H1 (cell line): ENCODE results near the gene RNF125. TPM values are rescaled to one million over a fixed set of nuclear protein-coding genes. Genes with fewer than 3 reads are reported as not detected.

Source experiments
- CTCF ChIA-PET: fragments of 300-600 bp; sonication (Branson Sonifier 250); formaldehyde crosslinking; loops from one replicate; lab custom pipeline; 2021; ENCODE audit not compliant: partially characterized antibody; lab: Charles Lee
- POLR2A ChIA-PET: fragments of 300-600 bp; sonication (Branson Sonifier 250); formaldehyde crosslinking; loops from one replicate; lab custom pipeline; 2021; ENCODE audit warnings: inconsistent platforms; ENCODE audit not compliant: partially characterized antibody; lab: Charles Lee
- DNase-seq, 2 experiments: peaks; one replicate each; pipeline versions ENCODE4 v3.0.0 to v3.0.0-alpha.2; 2010 to 2022; ENCODE audit warnings: low spot score in 2 of 2, low read depth in 1 of 2, mixed read lengths in 1 of 2
- FAIRE-seq: peaks from 2 replicates; lab custom pipeline; 2011; peaks lifted over from hg19 to GRCh38; lab: Jason Lieb, UNC
- H2AFZ ChIP-seq: 2 replicates; pipeline ENCODE4 v1.8.1; 2012; ENCODE audit warnings: low read length, inconsistent platforms
- H2AK5ac ChIP-seq: 2 replicates; pipeline ENCODE4 v1.6.1; 2013; ENCODE audit warnings: low read depth, low read length
- H2BK120ac ChIP-seq: replicated peaks from 2 replicates; pipeline ENCODE3; 2013; ENCODE audit warnings: low read depth, low read length, inconsistent platforms
- H2BK12ac ChIP-seq: 2 replicates; pipeline ENCODE4 v1.6.1; 2013; ENCODE audit warnings: low read depth, low read length
- H2BK15ac ChIP-seq: 2 replicates; pipeline ENCODE4 v1.6.1; 2013; ENCODE audit warnings: low read length
- H2BK20ac ChIP-seq: 2 replicates; pipeline ENCODE4 v1.6.1; 2013; ENCODE audit warnings: low read length
- H2BK5ac ChIP-seq: 2 replicates; pipeline ENCODE4 v1.6.1; 2013; ENCODE audit warnings: low read depth, low read length
- H3K14ac ChIP-seq: 2 replicates; pipeline ENCODE4 v1.6.1; 2013; ENCODE audit warnings: inconsistent platforms; ENCODE audit not compliant: insufficient read length
- H3K18ac ChIP-seq: 2 replicates; pipeline ENCODE4 v1.6.1; 2013; ENCODE audit warnings: low read length; ENCODE audit errors: extremely low read depth
- H3K23ac ChIP-seq: 2 replicates; pipeline ENCODE4 v1.6.1; 2013; ENCODE audit warnings: inconsistent platforms; ENCODE audit not compliant: insufficient read length
- H3K23me2 ChIP-seq: 2 replicates; pipeline ENCODE4 v1.6.1; 2013; ENCODE audit warnings: low read depth, low read length
- H3K27ac ChIP-seq: 2 replicates; pipeline ENCODE4 v1.6.1; 2011; ENCODE audit warnings: low read depth, low read length, inconsistent platforms
- H3K27me3 ChIP-seq, 4 experiments: replicated peaks in 1 of 4; 1 replicate in 1 of 4; 2 replicates in 3 of 4; pipeline versions ENCODE4 v1.6.1 to v1.8.1; 2011 to 2013; ENCODE audit warnings: low read length in 3 of 4, mild to moderate bottlenecking in 3 of 4, inconsistent platforms in 2 of 4, mixed read lengths in 2 of 4, moderate library complexity in 1 of 4; ENCODE audit not compliant: control insufficient read depth in 3 of 4, insufficient read depth in 3 of 4; ENCODE audit errors: extremely low read depth in 1 of 4
- H3K36me3 ChIP-seq, 4 experiments: 2 replicates each; pipeline versions ENCODE4 v1.6.1 to v1.8.1; 2011 to 2013; ENCODE audit warnings: mild to moderate bottlenecking in 4 of 4, low read length in 3 of 4, moderate library complexity in 2 of 4, control low read depth in 1 of 4, inconsistent platforms in 1 of 4; ENCODE audit not compliant: insufficient read depth in 4 of 4, control insufficient read depth in 2 of 4
- H3K4ac ChIP-seq: replicated peaks from 2 replicates; pipeline ENCODE3; 2013; ENCODE audit warnings: low read length, low read depth, mixed read lengths, inconsistent platforms; ENCODE audit not compliant: insufficient read length
- H3K4me1 ChIP-seq, 4 experiments: replicated peaks in 1 of 4; 1 replicate in 1 of 4; 2 replicates in 3 of 4; pipeline versions ENCODE4 v1.6.1 to v1.8.1; 2011 to 2013; ENCODE audit warnings: low read length in 3 of 4, inconsistent platforms in 2 of 4, mixed read lengths in 1 of 4; ENCODE audit not compliant: insufficient read depth in 4 of 4, control insufficient read depth in 3 of 4
- H3K4me2 ChIP-seq, 2 experiments: 2 replicates each; pipeline versions ENCODE4 v1.6.1 to v1.8.1; 2011 to 2013; ENCODE audit warnings: low read depth in 2 of 2, low read length in 2 of 2, control low read depth in 1 of 2, inconsistent platforms in 1 of 2, mild to moderate bottlenecking in 1 of 2; ENCODE audit not compliant: insufficient read depth in 1 of 2
- H3K4me3 ChIP-seq, 4 experiments: fragments of 200-600, 300-600 bp in 1 of 4; sonication (generic), shearing (Covaris generic), sonication (Bioruptor Twin) in 1 of 4; 2 replicates each; pipeline versions ENCODE4 v1.5.1 to v1.8.1; 2011 to 2016; ENCODE audit warnings: low read length in 4 of 4, low read depth in 3 of 4, control low read depth in 2 of 4, inconsistent platforms in 2 of 4, mild to moderate bottlenecking in 2 of 4, mixed read lengths in 1 of 4, moderate library complexity in 1 of 4; ENCODE audit not compliant: insufficient read depth in 2 of 4; ENCODE audit errors: extremely low read depth in 1 of 4
- H3K56ac ChIP-seq: replicated peaks from 2 replicates; pipeline ENCODE3; 2013; ENCODE audit warnings: low read depth, mild to moderate bottlenecking, mixed read lengths, low read length, inconsistent platforms; ENCODE audit not compliant: insufficient read length
- H3K79me1 ChIP-seq: 2 replicates; pipeline ENCODE4 v1.6.1; 2013; ENCODE audit warnings: low read depth, low read length, control low read depth
- H3K79me2 ChIP-seq, 2 experiments: 2 replicates each; pipeline versions ENCODE4 v1.6.1 to v1.8.1; 2012 to 2013; ENCODE audit warnings: low read length in 2 of 2, mild to moderate bottlenecking in 2 of 2, inconsistent platforms in 1 of 2; ENCODE audit not compliant: insufficient read depth in 2 of 2, control insufficient read depth in 1 of 2
- H3K9ac ChIP-seq, 4 experiments: replicated peaks in 1 of 4; 1 replicate in 1 of 4; 2 replicates in 3 of 4; pipeline versions ENCODE4 v1.6.1 to v1.8.1; 2011 to 2013; ENCODE audit warnings: low read depth in 3 of 4, low read length in 3 of 4, control low read depth in 2 of 4, mild to moderate bottlenecking in 2 of 4, moderate library complexity in 2 of 4, inconsistent platforms in 1 of 4; ENCODE audit errors: extremely low read depth in 1 of 4
- H3K9me3 ChIP-seq, 2 experiments: 2 replicates each; pipeline versions ENCODE4 v1.6.1 to v1.8.1; 2012 to 2013; ENCODE audit warnings: mild to moderate bottlenecking in 2 of 2, moderate library complexity in 2 of 2, control low read depth in 1 of 2, inconsistent platforms in 1 of 2, low read depth in 1 of 2, low read length in 1 of 2, mixed read lengths in 1 of 2; ENCODE audit not compliant: insufficient read depth in 2 of 2
- H4K20me1 ChIP-seq, 2 experiments: replicated peaks in 1 of 2; 2 replicates each; pipeline versions ENCODE3 to v1.8.1; 2011 to 2013; ENCODE audit warnings: inconsistent platforms in 2 of 2, low read length in 2 of 2, mild to moderate bottlenecking in 1 of 2; ENCODE audit not compliant: insufficient read depth in 2 of 2, control insufficient read depth in 1 of 2
- H4K5ac ChIP-seq: 2 replicates; pipeline ENCODE4 v1.6.1; 2013; ENCODE audit warnings: low read length, low read depth, mixed read lengths, inconsistent platforms; ENCODE audit not compliant: insufficient read length
- H4K8ac ChIP-seq: 2 replicates; pipeline ENCODE4 v1.8.0; 2013; ENCODE audit warnings: mild to moderate bottlenecking, moderate library complexity, low read length, inconsistent platforms; ENCODE audit not compliant: insufficient read depth; ENCODE audit errors: extremely low read depth
- H4K91ac ChIP-seq: replicated peaks from 2 replicates; pipeline ENCODE3; 2013; ENCODE audit warnings: low read length, mixed read lengths, inconsistent platforms; ENCODE audit not compliant: insufficient read length
- BCL11A ChIP-seq, 2 experiments: IDR thresholded peaks; one replicate each; pipeline ENCODE4 v1.6.1; 2011; ENCODE audit warnings: low read depth in 2 of 2, low read length in 2 of 2, mild to moderate bottlenecking in 2 of 2
- BRCA1 ChIP-seq: IDR thresholded peaks from 2 replicates; pipeline ENCODE4 v1.6.1; 2012; ENCODE audit warnings: low read depth, low read length, improper control_type of control experiment
- CBX5 ChIP-seq: fragments of 300-800, 300-1000 bp; sonication (generic); IDR thresholded peaks from 2 replicates; pipeline ENCODE4 v1.7.1; 2016; ENCODE audit warnings: antibody characterized with exemption, low read length, low read depth
- CEBPB ChIP-seq: IDR thresholded peaks from 2 replicates; pipeline ENCODE4 v1.6.1; 2012; ENCODE audit warnings: low read depth, low read length
- HDAC6 ChIP-seq: IDR thresholded peaks from one replicate; pipeline ENCODE4 v1.7.1; 2012; ENCODE audit warnings: low read depth, mild to moderate bottlenecking, inconsistent platforms, low read length, moderate library complexity
- JUND ChIP-seq: IDR thresholded peaks from 2 replicates; pipeline ENCODE4 v1.6.1; 2011; ENCODE audit warnings: mild to moderate bottlenecking, improper control_type of control experiment, low read length
- RFX5 ChIP-seq: IDR thresholded peaks from 2 replicates; pipeline ENCODE4 v1.6.1; 2011; ENCODE audit warnings: low read depth, low read length, improper control_type of control experiment, borderline replicate concordance
- RNF2 ChIP-seq: fragments of 200-900, 300-1000 bp; sonication (generic); IDR thresholded peaks from 2 replicates; pipeline ENCODE4 v1.7.1; 2016; ENCODE audit warnings: borderline replicate concordance, low read depth, mild to moderate bottlenecking, antibody characterized with exemption, low read length; ENCODE audit not compliant: poor library complexity, severe bottlenecking; ENCODE audit errors: missing control alignments
- SIN3A ChIP-seq, 2 experiments: IDR thresholded peaks in 1 of 2; conservative IDR thresholded peaks in 1 of 2; 2 replicates each; pipeline ENCODE4 v1.6.1; 2011 to 2012; ENCODE audit warnings: low read length in 2 of 2, improper control_type of control experiment in 1 of 2, low read depth in 1 of 2, mild to moderate bottlenecking in 1 of 2
- SIRT6 ChIP-seq: IDR thresholded peaks from one replicate; pipeline ENCODE4 v1.7.1; 2012; ENCODE audit warnings: low read length, inconsistent platforms
- SP2 ChIP-seq: IDR thresholded peaks from 2 replicates; pipeline ENCODE4 v1.6.1; 2012; ENCODE audit warnings: mild to moderate bottlenecking, low read length, inconsistent platforms
- SUZ12 ChIP-seq: fragments of 200-600 bp; sonication (generic); IDR thresholded peaks from 2 replicates; pipeline ENCODE4 v1.6.1; 2012; ENCODE audit warnings: mild to moderate bottlenecking, inconsistent platforms, low read length, moderate library complexity, mixed read lengths
- WGBS, 2 experiments: shearing (Covaris generic) in 1 of 2; methylation state at CpG; one replicate each; pipeline versions ENCODE4 v1.1.6 to v1.1.7; 2013 to 2015; ENCODE audit warnings: low lambda C conversion rate in 2 of 2, mixed read lengths in 2 of 2, inconsistent platforms in 1 of 2, low coverage in 1 of 2, missing lambda C conversion rate in 1 of 2; ENCODE audit not compliant: insufficient replicate concordance in 2 of 2, insufficient coverage in 1 of 2, insufficient read length in 1 of 2; ENCODE audit errors: extremely low coverage in 1 of 2, missing lambda C conversion rate in 1 of 2; 5-methylcytosine and 5-hydroxymethylcytosine counted together
- polyA plus RNA-seq, 7 experiments: library from polyadenylated mRNA; depleted of rRNA in 3 of 7; stranded (reverse) in 5 of 7; unstranded in 2 of 7; fragments of >200 nt in 5 of 7; fragments of 200-250 nt in 2 of 7; gene quantifications; 1 replicate in 5 of 7; 2 replicates in 1 of 7; 4 replicates in 1 of 7; pipeline versions ENCODE4 v1.2.1 to v1.2.3, GENCODE V29; 2011 to 2013; ENCODE audit warnings: missing spikeins in 2 of 7, mixed read lengths in 2 of 7
- total RNA-seq: library from RNA; stranded (reverse); fragmentation: NEBNext Ultra II Directional; extraction: Animal tissue kit (Norgen Biotek cat#: 25700); gene quantifications from 2 replicates; pipeline ENCODE4 v1.2.1, GENCODE V29; 2021
- TF ChIP-seq, protein P1 (sequence below): IDR thresholded peaks from 2 replicates; pipeline ENCODE4 v1.6.1; 2011; ENCODE audit warnings: low read depth, mild to moderate bottlenecking, low read length; ENCODE audit not compliant: insufficient read depth

The RNF125 gene
- total and polyA plus RNA-seq, 2 of the 8 experiments (the other 6 are each of a cell fraction or from before 2014, with no cell fraction given) = 14.3 to 15.2 TPM

DNA sequence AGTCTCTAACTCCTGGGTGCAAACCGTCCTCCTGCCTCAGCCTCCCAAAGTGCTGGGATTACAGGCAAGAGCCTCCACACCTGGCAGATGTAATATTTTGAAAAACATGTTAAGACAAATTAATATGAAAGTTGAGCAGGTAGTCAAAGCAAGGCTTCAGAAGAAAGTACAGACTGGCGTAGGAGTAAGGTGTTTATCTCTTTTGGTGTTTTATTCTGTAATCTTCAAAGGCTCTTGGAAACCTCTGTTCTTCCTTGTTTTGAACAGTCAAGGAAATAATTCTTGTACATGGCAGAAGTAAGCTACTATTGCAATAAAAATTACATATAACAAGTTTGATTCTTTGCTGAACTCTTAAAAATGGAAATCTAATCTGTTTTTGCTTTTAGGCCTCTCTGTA is 78.3 kb downstream of the RNF125 start:
- Histone ChIP-seq H3K9ac (no peak overlapping the region), H3K56ac (no peak overlapping the region), H3K4ac (no peak overlapping the region), H3K79me2 (peaks cover 23 to 86% of the 10 kb centered on the region in 2 experiments), H2BK120ac (no peak overlapping the region), H3K79me1 (peaks cover 8% of the 10 kb centered on the region), H3K4me3 (no peak overlapping the region), H3K4me2 (no peak overlapping the region), H3K18ac (no peak overlapping the region), H2BK15ac (no peak overlapping the region), H3K27ac (no peak overlapping the region; the same call in 1 of the 2 replicates), H3K23me2 (peaks cover 5% of the 10 kb centered on the region; the same call in 1 of the 2 replicates), H2BK5ac (no peak overlapping the region), H3K27me3 (no peaks in the 10 kb centered on the region), H3K4me1 (peaks cover 0 to 3% (median 1%) of the 10 kb centered on the region in 4 experiments; a peak in 2 of 7 replicates), H3K23ac (no peak overlapping the region), H2BK20ac (no peak overlapping the region), H2AK5ac (no peak overlapping the region), H4K8ac (no peak overlapping the region), H3K9me3 (no peaks in the 10 kb centered on the region), H4K5ac (no peak overlapping the region), H3K14ac (no peak overlapping the region), H3K36me3 (peaks cover 0 to 10% (median 0%) of the 10 kb centered on the region in 4 experiments; a peak in 1 of 8 replicates), H4K20me1 (peaks cover 6 to 11% of the 10 kb centered on the region in 2 experiments), H2BK12ac (no peak overlapping the region), H4K91ac (no peak overlapping the region), H2AFZ (no peak overlapping the region)
- FAIRE-seq (no peak), DNase-seq (no peak)
- POLR2A ChIA-PET = interaction anchor here (1.2 to 1.5 kb wide), 2 partner anchors 8 to 11 kb away, joined by 8 to 10 read pairs; no protein-coding TSS in a partner anchor
- CTCF ChIA-PET = interaction anchor here (1.3 to 2.1 kb wide), 2 partner anchors 25 to 119 kb away, joined by 3 to 4 read pairs; no protein-coding TSS in a partner anchor
- WGBS, 2 experiments = 90% methylated on average over 2 of the region's 2 CpGs; no CpG with 5 or more reads in 1 of the 2 experiments
- TF ChIP-seq HDAC6 (no peak), BCL11A (IDR thresholded peaks at IDR 0.05; ENCODE audit: low read depth in 2 of 2, low read length in 2 of 2) (no peak), RNF2 (no peak), CEBPB (no peak), SUZ12 (no peak), SIN3A (conservative IDR thresholded peaks at IDR 0.05 in 1 of 2, IDR thresholded peaks at IDR 0.05 in 1 of 2; ENCODE audit: low read depth in 1 of 2, low read length in 2 of 2) (no peak), CBX5 (no peak), RFX5 (no peak), BRCA1 (no peak), SP2 (no peak), JUND (no peak), SIRT6 (no peak)
- TF ChIP-seq, protein P1, sequence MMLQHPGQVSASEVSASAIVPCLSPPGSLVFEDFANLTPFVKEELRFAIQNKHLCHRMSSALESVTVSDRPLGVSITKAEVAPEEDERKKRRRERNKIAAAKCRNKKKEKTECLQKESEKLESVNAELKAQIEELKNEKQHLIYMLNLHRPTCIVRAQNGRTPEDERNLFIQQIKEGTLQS = no peak
